Glomerular endothelial cell (primary cell): ENCODE results near the gene SLITRK4. TPM values are rescaled to one million over a fixed set of nuclear protein-coding genes. Genes with fewer than 3 reads are reported as not detected.

Source experiments
- total RNA-seq: library from RNA; depleted of rRNA; stranded (reverse); fragments of >200 nt; gene quantifications from 2 replicates; pipeline ENCODE4 v1.2.3, GENCODE V29; 2015

The SLITRK4 gene
- total RNA-seq, 1 donor from 2014 or later = 4.3 TPM

Other genes with a start within 250 kb of the SLITRK4 start
- not detected in 2 replicates for gene SPANXN3, start 118.6 kb downstream of the SLITRK4 start, total RNA-seq
- gene SPANXN2, start 84.7 kb upstream of the SLITRK4 start, total RNA-seq = not detected in 2 replicates
- not detected in 2 replicates for gene UBE2NL, start 248.0 kb upstream of the SLITRK4 start, total RNA-seq